Measurements from ENCODE around the gene ZNF827. TPM values are rescaled to one million over a fixed set of nuclear protein-coding genes. Genes with fewer than 3 reads are reported as not detected.

Gene ZNF827
- total RNA-seq, 1 experiment from 2014 or later = 29.4 TPM

DNA sequence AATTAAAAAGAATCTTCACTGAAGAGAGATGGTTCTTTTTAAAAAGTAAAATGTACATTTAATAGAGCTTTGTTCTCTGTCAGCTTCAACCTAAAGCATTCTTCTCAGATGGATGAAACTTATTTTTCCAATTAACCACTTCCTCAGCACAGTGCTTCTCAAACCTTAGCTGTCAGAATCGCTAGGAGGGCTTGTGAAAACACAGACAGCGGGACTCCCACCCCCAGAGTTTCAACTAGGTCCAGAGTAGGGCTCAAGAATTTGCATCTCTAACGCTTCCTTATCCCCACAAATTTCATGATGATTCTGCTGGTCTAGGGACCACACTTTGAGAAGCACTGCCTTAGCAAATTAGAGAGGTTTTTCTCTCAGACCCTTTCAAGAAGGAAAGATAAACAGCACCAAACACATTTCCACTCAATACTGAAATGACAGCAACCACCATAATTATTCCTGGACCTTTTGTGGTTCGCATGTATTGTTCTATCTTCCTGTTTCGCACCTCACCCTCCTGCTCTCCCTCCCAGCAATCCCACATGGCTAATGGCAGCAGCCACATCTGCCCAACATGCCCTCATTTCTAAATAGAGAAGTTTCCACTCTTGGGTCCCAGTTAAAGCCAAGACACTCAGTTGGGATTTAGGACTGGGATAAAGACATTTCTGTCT is 73.2 kb downstream of the ZNF827 start:
- Histone ChIP-seq H3K23me2 (ENCODE audit: insufficient read length, low read depth, low read length, poor library complexity, severe bottlenecking) (no peaks in the 10 kb centered on the region), H3K9ac (ENCODE audit: extremely low read depth, insufficient read length, low read length) (no peak overlapping the region), H3K56ac (ENCODE audit: insufficient read length, low read depth, low read length) (no peak overlapping the region), H3K4me2 (ENCODE audit: insufficient read depth, insufficient read length, low read length) (no peak overlapping the region), H3K27me3 (ENCODE audit: insufficient read depth, low read length) (no peaks in the 10 kb centered on the region), H3K23ac (ENCODE audit: insufficient read length, low read depth, low read length) (no peak overlapping the region), H2BK5ac (ENCODE audit: insufficient read length, low read length) (no peak overlapping the region), H3K14ac (ENCODE audit: insufficient read depth, low read length) (no peak overlapping the region), H2AFZ (ENCODE audit: low read length) (no peak overlapping the region), H2BK20ac (ENCODE audit: low read depth, low read length, poor library complexity, severe bottlenecking) (no peak overlapping the region), H4K91ac (ENCODE audit: insufficient read length, low read depth, low read length) (no peak overlapping the region), H2BK15ac (ENCODE audit: low read depth, low read length) (no peak overlapping the region), H2BK12ac (ENCODE audit: insufficient read length, low read depth, low read length) (no peak overlapping the region), H3K79me2 (ENCODE audit: insufficient read depth, low read length) (0 out of 2 replicates have a peak, but pooled peaks cover 2% of the 10 kb centered on the region), H4K20me1 (ENCODE audit: control insufficient read depth, insufficient read depth, insufficient read length) (no peaks in the 10 kb centered on the region), H3T11ph (ENCODE audit: low read length) (no peak overlapping the region), H3K18ac (ENCODE audit: insufficient read length, low read depth, low read length) (no peak overlapping the region), H3K27ac (ENCODE audit: insufficient read length, low read depth, low read length) (no peak overlapping the region), H2AK5ac (ENCODE audit: insufficient read length, low read length) (no peak overlapping the region), H4K8ac (replicated peaks; ENCODE audit: insufficient read length, low read depth, low read length) (no peak overlapping the region), H3K4ac (ENCODE audit: low read depth, low read length) (no peak overlapping the region), H3K79me1 (ENCODE audit: insufficient read depth, low read depth, low read length, poor library complexity, severe bottlenecking) (peaks cover 5% of the 10 kb centered on the region), H3K9me3 (ENCODE audit: control insufficient read depth, low read depth, low read length) (no peaks in the 10 kb centered on the region), H3K4me1 (ENCODE audit: insufficient read depth, low read length) (peaks cover 11% of the 10 kb centered on the region; the same call in 1 of the 2 replicates), H2BK120ac (ENCODE audit: low read depth, low read length, poor library complexity, severe bottlenecking) (no peak overlapping the region), H4K5ac (ENCODE audit: insufficient read length, low read depth, low read length) (no peak overlapping the region)
- H3K4me3 Mint-ChIP-seq = no peak overlapping the region; a peak in 1 of 5 replicates
- TF ChIP-seq, protein P1, sequence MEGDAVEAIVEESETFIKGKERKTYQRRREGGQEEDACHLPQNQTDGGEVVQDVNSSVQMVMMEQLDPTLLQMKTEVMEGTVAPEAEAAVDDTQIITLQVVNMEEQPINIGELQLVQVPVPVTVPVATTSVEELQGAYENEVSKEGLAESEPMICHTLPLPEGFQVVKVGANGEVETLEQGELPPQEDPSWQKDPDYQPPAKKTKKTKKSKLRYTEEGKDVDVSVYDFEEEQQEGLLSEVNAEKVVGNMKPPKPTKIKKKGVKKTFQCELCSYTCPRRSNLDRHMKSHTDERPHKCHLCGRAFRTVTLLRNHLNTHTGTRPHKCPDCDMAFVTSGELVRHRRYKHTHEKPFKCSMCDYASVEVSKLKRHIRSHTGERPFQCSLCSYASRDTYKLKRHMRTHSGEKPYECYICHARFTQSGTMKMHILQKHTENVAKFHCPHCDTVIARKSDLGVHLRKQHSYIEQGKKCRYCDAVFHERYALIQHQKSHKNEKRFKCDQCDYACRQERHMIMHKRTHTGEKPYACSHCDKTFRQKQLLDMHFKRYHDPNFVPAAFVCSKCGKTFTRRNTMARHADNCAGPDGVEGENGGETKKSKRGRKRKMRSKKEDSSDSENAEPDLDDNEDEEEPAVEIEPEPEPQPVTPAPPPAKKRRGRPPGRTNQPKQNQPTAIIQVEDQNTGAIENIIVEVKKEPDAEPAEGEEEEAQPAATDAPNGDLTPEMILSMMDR (conservative IDR thresholded peaks at IDR 0.05) = no peak
- no peak overlapping the region for H3K27ac Mint-ChIP-seq
- no peaks in the 10 kb centered on the region for H3K27me3 Mint-ChIP-seq (ENCODE audit: low read depth)
- H3K9me3 Mint-ChIP-seq = no peaks in the 10 kb centered on the region
- no peak for DNase-seq
- H3K36me3 Mint-ChIP-seq (ENCODE audit: insufficient read depth in 1 of 3, low read depth in 3 of 3) = peaks cover 0 to 35% (median 5%) of the 10 kb centered on the region in 3 experiments; a peak in 5 of 7 replicates
- H3K4me1 Mint-ChIP-seq = peaks cover 35 to 38% of the 10 kb centered on the region in 2 experiments
- WGBS (ENCODE audit: extremely low coverage, insufficient read length, low lambda C conversion rate) = no CpG with 5 or more reads among the region's 5 CpGs

Data from H9 (cell line).